IMR-90 (cell line): Measurements from ENCODE around the gene TMEM100. TPM values are rescaled to one million over a fixed set of nuclear protein-coding genes. Genes with fewer than 3 reads are reported as not detected.

Experiments
- ATAC-seq: fragments of 200-7000 bp; cut with Tn5 transposase; 2 replicates; pipeline ENCODE4 v1.9.1; 2020; ENCODE audit warnings: low read depth, mild to moderate bottlenecking, moderate library complexity
- BruUV-seq: library from RNA; stranded (reverse); fragments of 400-500 nt; replicated peaks from 2 replicates; lab custom pipeline; 2021; lab: Mats Ljungman, UMichigan
- CTCF ChIA-PET: fragments of 300-600 bp; formaldehyde crosslinking; extraction: SDS; loops from one replicate; lab custom pipeline; 2021; ENCODE audit warnings: antibody characterized with exemption; lab: Yijun Ruan, JAX
- POLR2A ChIA-PET: fragments of 300-600 bp; sonication (Branson Sonifier 250); formaldehyde crosslinking; loops from one replicate; lab custom pipeline; 2022; ENCODE audit warnings: antibody characterized with exemption; ENCODE audit not compliant: unreplicated experiment; lab: Charles Lee
- DNase-seq: peaks from one replicate; pipeline ENCODE4 v3.0.0; 2013
- H2AFZ ChIP-seq: replicated peaks from 2 replicates; pipeline ENCODE3; 2013; ENCODE audit warnings: low read length, mild to moderate bottlenecking; ENCODE audit not compliant: poor library complexity
- H2AK5ac ChIP-seq: 2 replicates; pipeline ENCODE4 v1.6.1; 2013; ENCODE audit warnings: low read depth, low read length, inconsistent platforms
- H2AK9ac ChIP-seq: replicated peaks from 2 replicates; pipeline ENCODE3; 2013; ENCODE audit warnings: mild to moderate bottlenecking, low read depth, low read length, moderate library complexity; ENCODE audit not compliant: poor library complexity
- H2BK120ac ChIP-seq: 2 replicates; pipeline ENCODE4 v1.6.1; 2013; ENCODE audit warnings: low read depth, low read length, inconsistent platforms
- H2BK15ac ChIP-seq: 3 replicates; pipeline ENCODE4 v1.6.1; 2013; ENCODE audit warnings: low read depth, low read length, inconsistent platforms
- H2BK20ac ChIP-seq: 2 replicates; pipeline ENCODE4 v1.6.1; 2013; ENCODE audit warnings: low read depth, mild to moderate bottlenecking, inconsistent platforms, low read length, moderate library complexity
- H2BK5ac ChIP-seq: 2 replicates; pipeline ENCODE4 v1.6.1; 2013; ENCODE audit warnings: mild to moderate bottlenecking, low read depth, low read length, inconsistent platforms; ENCODE audit not compliant: poor library complexity, severe bottlenecking
- H3K14ac ChIP-seq: replicated peaks from 2 replicates; pipeline ENCODE4 v1.6.1; 2013; ENCODE audit warnings: low read depth, low read length, inconsistent platforms
- H3K18ac ChIP-seq: 2 replicates; pipeline ENCODE4 v1.6.1; 2013; ENCODE audit warnings: low read depth, low read length, control low read depth
- H3K23ac ChIP-seq: 2 replicates; pipeline ENCODE4 v1.6.1; 2013; ENCODE audit warnings: low read depth, low read length, inconsistent platforms
- H3K27ac ChIP-seq: 2 replicates; pipeline ENCODE4 v1.5.1; 2013; ENCODE audit warnings: mild to moderate bottlenecking, control low read depth, low read length; ENCODE audit not compliant: insufficient read depth
- H3K27me3 ChIP-seq: 2 replicates; pipeline ENCODE4 v1.6.1; 2013; ENCODE audit warnings: low read length; ENCODE audit not compliant: control insufficient read depth, insufficient read depth
- H3K36me3 ChIP-seq: 2 replicates; pipeline ENCODE4 v1.6.1; 2013; ENCODE audit warnings: low read length, mixed read lengths; ENCODE audit not compliant: control insufficient read depth, insufficient read depth
- H3K4ac ChIP-seq: 2 replicates; pipeline ENCODE4 v1.6.1; 2013; ENCODE audit warnings: low read depth, low read length, inconsistent platforms
- H3K4me1 ChIP-seq: 2 replicates; pipeline ENCODE4 v1.6.1; 2013; ENCODE audit warnings: low read length, mixed read lengths; ENCODE audit not compliant: control insufficient read depth, insufficient read depth
- H3K4me2 ChIP-seq: 2 replicates; pipeline ENCODE4 v1.6.1; 2013; ENCODE audit warnings: low read depth, mild to moderate bottlenecking, control low read depth, low read length, moderate library complexity
- H3K4me3 ChIP-seq: 2 replicates; pipeline ENCODE4 v1.5.1; 2013; ENCODE audit warnings: low read depth, mild to moderate bottlenecking, control low read depth, low read length, moderate library complexity; ENCODE audit not compliant: insufficient read depth
- H3K56ac ChIP-seq: 2 replicates; pipeline ENCODE4 v1.6.1; 2013; ENCODE audit warnings: low read length, inconsistent platforms; ENCODE audit not compliant: insufficient read depth; ENCODE audit errors: extremely low read depth
- H3K79me1 ChIP-seq, 2 experiments: 2 replicates each; pipeline ENCODE4 v1.6.1; 2013; ENCODE audit warnings: low read length in 2 of 2, inconsistent platforms in 1 of 2, low read depth in 1 of 2
- H3K9ac ChIP-seq: 2 replicates; pipeline ENCODE4 v1.6.1; 2013; ENCODE audit warnings: low read depth, low read length, control low read depth
- H3K9me1 ChIP-seq: 2 replicates; pipeline ENCODE4 v1.6.1; 2013; ENCODE audit warnings: low read length, inconsistent platforms; ENCODE audit not compliant: insufficient read depth
- H3K9me3 ChIP-seq: 2 replicates; pipeline ENCODE4 v1.6.1; 2013; ENCODE audit warnings: low read length; ENCODE audit not compliant: control insufficient read depth, insufficient read depth
- H4K20me1 ChIP-seq: 2 replicates; pipeline ENCODE4 v1.6.1; 2013; ENCODE audit warnings: low read length, inconsistent platforms; ENCODE audit not compliant: insufficient read depth
- H4K5ac ChIP-seq: 2 replicates; pipeline ENCODE4 v1.6.1; 2013; ENCODE audit warnings: mild to moderate bottlenecking, low read depth, low read length, control low read depth
- H4K8ac ChIP-seq, 2 experiments: 2 replicates each; pipeline ENCODE4 v1.6.1; 2013; ENCODE audit warnings: low read depth in 2 of 2, low read length in 2 of 2, control low read depth in 1 of 2, inconsistent platforms in 1 of 2
- H4K91ac ChIP-seq: 2 replicates; pipeline ENCODE4 v1.6.1; 2013; ENCODE audit warnings: low read depth, low read length, inconsistent platforms; ENCODE audit not compliant: insufficient read depth
- CEBPB ChIP-seq: IDR thresholded peaks from 2 replicates; pipeline ENCODE4 v1.6.1; 2012; ENCODE audit warnings: low read depth, low read length, improper control_type of control experiment
- CHD1 ChIP-seq: IDR thresholded peaks from 2 replicates; pipeline ENCODE4 v1.6.1; 2012; ENCODE audit warnings: low read depth, low read length, improper control_type of control experiment
- MAFK ChIP-seq: IDR thresholded peaks from 2 replicates; pipeline ENCODE4 v1.6.1; 2012; ENCODE audit warnings: low read depth, low read length, improper control_type of control experiment
- NFE2L2 ChIP-seq: fragments of 150-350 bp; IDR thresholded peaks from 2 replicates; pipeline ENCODE4 v1.6.1; 2016; ENCODE audit warnings: low read depth, mild to moderate bottlenecking, low read length
- WGBS, 2 experiments: methylation state at CpG; one replicate each; pipeline versions ENCODE4 v1.1.5 to v1.1.7; 2013; ENCODE audit warnings: missing lambda C conversion rate in 2 of 2; ENCODE audit not compliant: insufficient read length in 1 of 2; ENCODE audit errors: extremely low coverage in 2 of 2; 5-methylcytosine and 5-hydroxymethylcytosine counted together
- dilution Hi-C: fragments of 300-500 bp; cut with HindIII; formaldehyde crosslinking; loops from one replicate; pipeline ENCODE4 v1.14.3; 2018; ENCODE audit warnings: low sequenced_read_pairs; ENCODE audit not compliant: unreplicated experiment
- in situ Hi-C: fragments of 300-500 bp; cut with MboI; formaldehyde crosslinking; loops from 3 replicates; pipeline ENCODE4 v1.14.3; 2019; ENCODE audit warnings: low sequenced_read_pairs, inconsistent platforms, mixed read lengths
- intact Hi-C: fragments of 100-400 bp; cut with micrococcal nuclease; formaldehyde crosslinking; loops from 2 replicates; pipeline ENCODE4 v1.10.0; 2022
- polyA plus RNA-seq, 3 experiments: library from polyadenylated mRNA; depleted of rRNA; stranded (reverse); fragments of >200 nt; gene quantifications; 2 replicates each; pipeline ENCODE4 v1.2.3, GENCODE V29; 2012; ENCODE audit warnings: low replicate concordance in 1 of 3
- total RNA-seq: library from RNA; depleted of rRNA; stranded (reverse); fragments of >200 nt; gene quantifications from 2 replicates; pipeline ENCODE4 v1.2.3, GENCODE V29; 2012
- TF ChIP-seq, protein P1 (sequence below): fragments of 150-350 bp; IDR thresholded peaks from 2 replicates; pipeline ENCODE4 v1.6.1; 2016; ENCODE audit warnings: low read depth, mild to moderate bottlenecking, low read length, moderate library complexity, borderline replicate concordance

TMEM100 gene
- total and polyA plus RNA-seq, 2 of the 4 experiments (the other 2 are of a cell fraction) = 0.21 to 0.36 TPM

DNA sequence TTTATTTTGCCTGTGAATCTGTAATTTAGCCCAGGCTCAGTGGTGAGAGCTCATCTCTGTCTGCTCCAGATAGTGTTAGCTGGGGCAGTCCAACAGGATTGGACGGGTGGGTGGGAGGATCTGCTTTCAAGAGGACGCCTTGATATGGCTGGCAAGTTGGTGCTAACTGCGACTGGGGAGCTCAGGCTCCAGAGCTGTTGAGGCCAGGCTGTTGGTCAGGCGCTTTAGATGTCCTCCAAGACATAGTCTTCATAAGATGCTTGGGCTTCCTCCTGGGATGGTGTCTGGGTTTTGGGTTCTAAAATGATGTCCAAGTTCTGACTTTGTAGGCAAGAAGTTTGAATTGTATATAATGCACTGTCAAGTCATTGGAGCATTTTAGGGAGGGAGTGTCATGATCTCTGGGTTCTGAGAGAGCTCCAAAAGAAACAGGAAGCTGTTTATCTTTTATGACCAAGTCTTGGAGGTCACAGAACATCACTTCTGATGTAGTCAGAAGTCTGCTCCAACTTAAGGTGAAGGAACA lies 15.4 kb upstream of the TMEM100 start:
- no peaks in the 10 kb centered on the region for H3K79me1 ChIP-seq
- H4K8ac ChIP-seq = no peak overlapping the region
- no peak overlapping the region for H3K4me3 ChIP-seq
- H2BK120ac ChIP-seq = no peak overlapping the region
- H3K4me2 ChIP-seq = no peak overlapping the region
- no peak overlapping the region for H3K14ac ChIP-seq
- no peaks in the 10 kb centered on the region for H3K36me3 ChIP-seq
- ChIA-PET CTCF (interaction anchor here (0.7 kb wide), 1 partner anchor 621 kb away, joined by 3 read pairs; no protein-coding TSS in a partner anchor), POLR2A (no interaction called here)
- DNase-seq = no peak
- H2AK9ac ChIP-seq = no peak overlapping the region
- H2BK5ac ChIP-seq = no peak overlapping the region
- H3K23ac ChIP-seq = no peak overlapping the region
- intact Hi-C loops (no loop called here), dilution Hi-C loops (no loop called here), in situ Hi-C loops (no loop called here)
- H4K91ac ChIP-seq = no peak overlapping the region
- H2AK5ac ChIP-seq = no peak overlapping the region
- no peak overlapping the region for H2BK20ac ChIP-seq
- H4K20me1 ChIP-seq = no peaks in the 10 kb centered on the region
- H3K4ac ChIP-seq = no peak overlapping the region
- peaks cover 3% of the 10 kb centered on the region for H3K4me1 ChIP-seq
- ATAC-seq = no peak
- H2AFZ ChIP-seq = no peak overlapping the region
- H3K27ac ChIP-seq = no peak overlapping the region
- no peaks in the 10 kb centered on the region for H3K9me3 ChIP-seq
- H4K5ac ChIP-seq = no peak overlapping the region
- no peak overlapping the region for H3K18ac ChIP-seq
- TF ChIP-seq NFE2L2 (no peak), CEBPB (no peak), MAFK (no peak), CHD1 (no peak)
- TF ChIP-seq, protein P1, sequence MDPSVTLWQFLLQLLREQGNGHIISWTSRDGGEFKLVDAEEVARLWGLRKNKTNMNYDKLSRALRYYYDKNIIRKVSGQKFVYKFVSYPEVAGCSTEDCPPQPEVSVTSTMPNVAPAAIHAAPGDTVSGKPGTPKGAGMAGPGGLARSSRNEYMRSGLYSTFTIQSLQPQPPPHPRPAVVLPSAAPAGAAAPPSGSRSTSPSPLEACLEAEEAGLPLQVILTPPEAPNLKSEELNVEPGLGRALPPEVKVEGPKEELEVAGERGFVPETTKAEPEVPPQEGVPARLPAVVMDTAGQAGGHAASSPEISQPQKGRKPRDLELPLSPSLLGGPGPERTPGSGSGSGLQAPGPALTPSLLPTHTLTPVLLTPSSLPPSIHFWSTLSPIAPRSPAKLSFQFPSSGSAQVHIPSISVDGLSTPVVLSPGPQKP = no peak
- H3K27me3 ChIP-seq = no peaks in the 10 kb centered on the region
- H3K56ac ChIP-seq = no peak overlapping the region
- no peak overlapping the region for H2BK15ac ChIP-seq
- no peak overlapping the region for H3K9ac ChIP-seq
- H3K9me1 ChIP-seq = peaks cover 3% of the 10 kb centered on the region; the same call in 1 of the 2 replicates
- no TSS peak for BruUV-seq
- 85% methylated on average over 2 of the region's 4 CpGs; no CpG with 5 or more reads in 1 of the 2 experiments for WGBS, 2 experiments
